ENCODE measurements around the gene NRP2. TPM values are rescaled to one million over a fixed set of nuclear protein-coding genes. Genes with fewer than 3 reads are reported as not detected.

NRP2 gene
- total RNA-seq, 4 donors from 2014 or later: 35.9 to 156 (median 114) TPM

DNA sequence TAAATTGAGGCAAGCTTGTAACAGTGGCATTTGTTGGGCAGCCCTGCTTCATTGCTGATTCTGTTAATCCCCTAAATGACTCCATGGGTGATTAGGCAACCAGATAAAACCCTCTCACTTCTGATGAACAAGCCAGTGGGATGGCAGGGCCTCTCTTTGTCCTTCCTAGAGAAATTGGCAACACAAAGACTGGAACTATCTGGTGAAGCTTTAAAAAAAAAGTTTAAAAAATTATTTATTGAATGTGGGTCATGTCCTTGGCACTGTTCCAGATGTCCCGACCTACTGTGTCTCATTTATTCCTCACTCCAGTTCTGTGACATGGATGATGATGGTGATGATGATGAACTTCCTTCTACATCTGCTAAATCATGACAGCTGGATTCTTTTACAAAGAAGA lies 30.8 kb downstream of the NRP2 start:
- no peak for DNase-seq
- TF ChIP-seq, protein P1, sequence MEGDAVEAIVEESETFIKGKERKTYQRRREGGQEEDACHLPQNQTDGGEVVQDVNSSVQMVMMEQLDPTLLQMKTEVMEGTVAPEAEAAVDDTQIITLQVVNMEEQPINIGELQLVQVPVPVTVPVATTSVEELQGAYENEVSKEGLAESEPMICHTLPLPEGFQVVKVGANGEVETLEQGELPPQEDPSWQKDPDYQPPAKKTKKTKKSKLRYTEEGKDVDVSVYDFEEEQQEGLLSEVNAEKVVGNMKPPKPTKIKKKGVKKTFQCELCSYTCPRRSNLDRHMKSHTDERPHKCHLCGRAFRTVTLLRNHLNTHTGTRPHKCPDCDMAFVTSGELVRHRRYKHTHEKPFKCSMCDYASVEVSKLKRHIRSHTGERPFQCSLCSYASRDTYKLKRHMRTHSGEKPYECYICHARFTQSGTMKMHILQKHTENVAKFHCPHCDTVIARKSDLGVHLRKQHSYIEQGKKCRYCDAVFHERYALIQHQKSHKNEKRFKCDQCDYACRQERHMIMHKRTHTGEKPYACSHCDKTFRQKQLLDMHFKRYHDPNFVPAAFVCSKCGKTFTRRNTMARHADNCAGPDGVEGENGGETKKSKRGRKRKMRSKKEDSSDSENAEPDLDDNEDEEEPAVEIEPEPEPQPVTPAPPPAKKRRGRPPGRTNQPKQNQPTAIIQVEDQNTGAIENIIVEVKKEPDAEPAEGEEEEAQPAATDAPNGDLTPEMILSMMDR (IDR thresholded peaks at IDR 0.05): no peak
- TF ChIP-seq POLR2A (IDR thresholded peaks at IDR 0.05): no peak
- H3K9me3 ChIP-seq: no peaks in the 10 kb centered on the region
- peaks cover 10 to 14% of the 10 kb centered on the region in 2 donors for H3K4me1 ChIP-seq
- no peaks in the 10 kb centered on the region for H3K27me3 ChIP-seq
- no peak overlapping the region for H3K4me3 ChIP-seq
- intact Hi-C loops (cut with DNase I; ENCODE audit: low total_unique reads): no loop called here
- no peaks in the 10 kb centered on the region for H3K36me3 ChIP-seq
- H3K27ac ChIP-seq: peak overlapping the region; percentile 81 to 83

DNA sequence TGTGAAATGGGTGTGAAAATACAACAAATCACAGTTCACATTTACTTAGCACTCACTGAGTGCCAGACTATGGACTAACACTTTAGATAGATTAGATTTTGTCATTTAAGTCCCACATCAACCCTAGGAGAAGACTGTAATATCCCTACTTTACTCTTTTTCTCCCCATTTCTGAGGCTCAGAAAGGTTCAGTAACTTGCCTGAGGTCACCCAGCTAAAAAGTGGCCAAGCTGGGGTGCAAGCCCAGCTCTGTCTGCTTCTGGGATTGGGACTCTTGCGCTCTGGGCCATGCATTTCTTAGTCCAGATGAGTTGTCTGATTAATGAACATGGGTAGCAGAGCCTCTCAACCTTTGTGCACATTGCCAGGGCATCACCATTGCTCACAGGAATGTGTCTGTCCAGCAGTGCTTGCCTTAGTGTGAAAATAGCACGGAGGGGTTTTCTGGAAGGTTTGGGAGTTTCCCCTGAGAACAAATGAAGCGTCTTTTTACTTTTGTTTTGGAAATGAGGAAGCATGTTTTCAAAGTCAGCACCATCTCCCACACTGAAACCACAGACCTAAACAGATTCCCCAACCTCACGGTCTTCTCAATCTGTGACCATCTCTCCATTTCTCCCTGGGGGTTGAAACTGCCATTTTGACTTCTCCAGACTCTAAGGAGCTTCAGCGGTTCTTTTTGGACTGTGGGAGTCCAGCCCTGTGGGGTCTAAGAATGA lies 31.9 kb downstream of the NRP2 start:
- Histone ChIP-seq H3K27ac (peak overlapping the region; percentile 81 to 83), H3K9me3 (no peaks in the 10 kb centered on the region), H3K4me3 (no peak overlapping the region), H3K4me1 (peaks cover 8 to 12% of the 10 kb centered on the region in 2 donors), H3K36me3 (no peaks in the 10 kb centered on the region), H3K27me3 (no peaks in the 10 kb centered on the region)
- TF ChIP-seq, protein P1 (IDR thresholded peaks at IDR 0.05): no peak
- no peak for TF ChIP-seq POLR2A (IDR thresholded peaks at IDR 0.05)
- DNase-seq: no peak
- intact Hi-C loops (cut with DNase I; ENCODE audit: low total_unique reads): no loop called here

DNA sequence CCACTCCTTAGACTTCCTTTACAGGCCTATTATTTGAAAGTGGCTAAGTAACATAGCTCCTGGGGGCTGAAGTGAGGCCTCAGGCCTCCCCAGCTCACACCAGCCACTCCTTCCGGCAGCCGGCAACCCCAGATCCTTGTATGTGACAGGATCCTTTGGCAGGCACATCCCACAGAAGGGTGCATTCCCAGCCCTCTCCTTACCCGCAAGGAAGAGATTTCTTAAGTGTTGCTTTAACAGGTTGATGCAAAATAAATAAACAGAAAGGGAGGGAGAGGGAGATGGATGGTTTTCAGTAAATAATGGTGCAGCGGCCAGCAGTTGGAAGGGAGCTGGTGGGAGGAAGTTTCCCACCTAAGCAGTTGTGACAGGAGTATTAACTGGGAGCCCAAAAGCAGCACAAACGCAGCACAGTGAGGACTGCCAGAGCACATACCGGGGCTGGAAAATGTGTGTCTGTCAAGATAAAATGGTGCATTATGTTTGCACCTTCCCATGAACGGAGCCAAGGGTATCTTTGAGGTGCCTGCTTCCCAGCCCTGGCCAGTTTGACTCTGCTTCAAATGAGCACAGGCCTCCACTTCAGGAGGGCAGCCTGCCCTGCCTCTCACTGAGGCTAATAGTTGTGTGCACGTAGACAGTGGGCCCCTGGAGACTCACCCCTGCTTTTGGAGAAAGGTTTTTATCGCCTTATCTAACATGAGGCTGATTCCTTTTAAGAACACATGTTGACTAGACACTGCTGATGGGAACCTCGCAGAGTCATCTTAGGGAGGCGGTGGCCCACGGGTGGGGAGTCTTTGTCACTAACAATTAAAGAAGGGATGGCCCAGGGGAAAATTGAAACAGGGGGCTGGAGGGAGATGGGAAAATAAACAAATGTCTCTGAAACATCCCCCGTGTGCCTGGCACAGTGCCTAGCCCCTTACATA lies 32.8 kb downstream of the NRP2 start:
- no peak for DNase-seq
- Histone ChIP-seq H3K27me3 (no peaks in the 10 kb centered on the region), H3K4me3 (no peak overlapping the region), H3K4me1 (peaks cover 8 to 12% of the 10 kb centered on the region in 2 donors), H3K36me3 (no peaks in the 10 kb centered on the region), H3K27ac (peak overlapping the region; percentile 81 to 83), H3K9me3 (no peaks in the 10 kb centered on the region)
- TF ChIP-seq, protein P1 (IDR thresholded peaks at IDR 0.05): no peak
- TF ChIP-seq POLR2A (IDR thresholded peaks at IDR 0.05): no peak
- intact Hi-C loops (cut with DNase I; ENCODE audit: low total_unique reads): no loop called here

DNA sequence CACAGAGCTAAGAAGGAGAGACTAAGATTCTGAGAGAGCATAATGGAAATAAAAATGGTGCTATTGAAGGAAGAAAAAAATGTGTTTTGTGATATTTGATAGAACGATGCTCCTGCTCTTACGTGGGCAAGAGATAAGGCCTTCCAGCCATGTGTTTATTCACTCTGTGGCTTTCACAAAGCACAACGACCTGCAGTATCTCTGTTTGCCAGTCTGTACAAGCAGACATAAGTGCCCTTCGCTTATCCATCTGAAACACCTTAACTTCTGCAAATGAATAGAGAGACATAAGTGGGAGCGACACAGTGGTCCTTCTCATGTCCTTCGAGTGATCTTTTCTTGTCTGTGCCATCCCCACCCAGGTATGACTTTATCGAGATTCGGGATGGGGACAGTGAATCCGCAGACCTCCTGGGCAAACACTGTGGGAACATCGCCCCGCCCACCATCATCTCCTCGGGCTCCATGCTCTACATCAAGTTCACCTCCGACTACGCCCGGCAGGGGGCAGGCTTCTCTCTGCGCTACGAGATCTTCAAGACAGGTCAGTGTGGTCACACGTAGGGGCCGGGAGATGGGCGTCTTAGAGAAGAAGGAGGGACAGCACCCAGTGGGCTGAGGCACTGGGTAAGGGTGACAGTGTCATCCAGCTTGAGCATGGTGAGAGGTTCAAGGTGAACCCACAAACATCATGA lies 33.7 kb downstream of the NRP2 start:
- intact Hi-C loops (cut with DNase I; ENCODE audit: low total_unique reads): no loop called here
- Histone ChIP-seq H3K27ac (peak overlapping the region; percentile 81 to 83), H3K27me3 (no peaks in the 10 kb centered on the region), H3K4me3 (no peak overlapping the region), H3K36me3 (no peaks in the 10 kb centered on the region), H3K4me1 (peaks cover 8 to 12% of the 10 kb centered on the region in 2 donors), H3K9me3 (no peaks in the 10 kb centered on the region)
- TF ChIP-seq, protein P1 (IDR thresholded peaks at IDR 0.05): no peak
- no peak for TF ChIP-seq POLR2A (IDR thresholded peaks at IDR 0.05)
- no peak for DNase-seq
